Smooth muscle cell (in vitro differentiated cells): ENCODE data around the gene FAM89A. TPM values are rescaled to one million over a fixed set of nuclear protein-coding genes. Genes with fewer than 3 reads are reported as not detected.
"Not testable (repeated sequence)": the region's sequence is repeated elsewhere in the genome, so short reads cannot be mapped to it uniquely, and the experiment has no call there.

Source experiments
- DNase-seq: peaks from one replicate; lab custom pipeline; 2025; ENCODE audit not compliant: unreplicated experiment; lab: John Stamatoyannopoulos, UW
- H2AFZ ChIP-seq: fragments of 200-600 bp; sonication (generic); 2 replicates; pipeline ENCODE4 v1.6.0; 2016; ENCODE audit warnings: antibody characterized with exemption, low read depth, mild to moderate bottlenecking
- H3F3A ChIP-seq: fragments of 200-600 bp; sonication (generic); 2 replicates; pipeline ENCODE4 v1.6.0; 2017; ENCODE audit warnings: antibody characterized with exemption, low read depth
- H3K27ac ChIP-seq: fragments of 200-600 bp; sonication (generic); 2 replicates; pipeline ENCODE4 v1.5.1; 2016; ENCODE audit warnings: low read depth, mild to moderate bottlenecking
- H3K27me3 ChIP-seq: fragments of 200-600 bp; sonication (generic); 2 replicates; pipeline ENCODE4 v1.6.1; 2016; ENCODE audit warnings: low read depth, mild to moderate bottlenecking
- H3K36me3 ChIP-seq: fragments of 200-600 bp; sonication (generic); 2 replicates; pipeline ENCODE4 v1.5.1; 2016; ENCODE audit warnings: low read depth
- H3K4me1 ChIP-seq: fragments of 200-600 bp; sonication (generic); 2 replicates; pipeline ENCODE4 v1.5.1; 2016; ENCODE audit warnings: low read depth
- H3K4me2 ChIP-seq: fragments of 200-600 bp; sonication (generic); 2 replicates; pipeline ENCODE4 v1.6.0; 2016; ENCODE audit warnings: mild to moderate bottlenecking
- H3K4me3 ChIP-seq: fragments of 200-600 bp; sonication (generic); 2 replicates; pipeline ENCODE4 v1.5.1; 2016; ENCODE audit warnings: mild to moderate bottlenecking
- H3K79me2 ChIP-seq: fragments of 200-600 bp; sonication (generic); 2 replicates; pipeline ENCODE4 v1.6.0; 2016; ENCODE audit warnings: low read depth, mild to moderate bottlenecking
- H3K9ac ChIP-seq: fragments of 200-600 bp; sonication (generic); 2 replicates; pipeline ENCODE4 v1.6.0; 2016; ENCODE audit warnings: low read depth
- H3K9me3 ChIP-seq: fragments of 200-600 bp; sonication (generic); replicated peaks from 2 replicates; pipeline ENCODE4 v1.5.1; 2016; ENCODE audit warnings: low read depth
- H4K20me1 ChIP-seq: fragments of 200-600 bp; sonication (generic); 2 replicates; pipeline ENCODE4 v1.6.0; 2016; ENCODE audit warnings: low read depth
- CTCF ChIP-seq: fragments of 200-600 bp; sonication (generic); IDR thresholded peaks from 2 replicates; pipeline ENCODE4 v1.5.1; 2017; ENCODE audit warnings: borderline replicate concordance, mild to moderate bottlenecking, antibody characterized with exemption; ENCODE audit not compliant: insufficient read depth, poor library complexity, severe bottlenecking
- WGBS: methylation state at CpG from one replicate; pipeline ENCODE4 v1.1.7; 2016; ENCODE audit warnings: low lambda C conversion rate; 5-methylcytosine and 5-hydroxymethylcytosine counted together
- polyA plus RNA-seq: library from polyadenylated mRNA; unstranded; fragments of >200 nt; fragmentation: Nextera tagmentation; extraction: Ambion mirVana; gene quantifications from 2 replicates; pipeline ENCODE4 v1.2.1, GENCODE V29; 2016
- total RNA-seq: library from RNA; depleted of rRNA; stranded (reverse); fragments of >200 nt; gene quantifications from 2 replicates; pipeline ENCODE4 v1.2.3, GENCODE V29; 2014

FAM89A gene
- total and polyA plus RNA-seq, 2 experiments from 2014 or later: 34.9 to 45.3 TPM

GRCh38 chr1:231057410-231057809, 17.4 kb upstream of the FAM89A start:
- H3K9me3 ChIP-seq: no peaks in the 10 kb centered on the region
- no peaks in the 10 kb centered on the region for H3K27me3 ChIP-seq
- H3K4me2 ChIP-seq: no peak overlapping the region
- H3F3A ChIP-seq: no peaks in the 10 kb centered on the region
- H3K79me2 ChIP-seq: no peaks in the 10 kb centered on the region
- no peak overlapping the region for H3K4me3 ChIP-seq
- no peak overlapping the region for H3K9ac ChIP-seq
- DNase-seq: no peak
- no peak overlapping the region for H3K27ac ChIP-seq
- no peak for TF ChIP-seq CTCF
- no peaks in the 10 kb centered on the region for H4K20me1 ChIP-seq
- 89% methylated on average over 3 of the region's 3 CpGs for WGBS
- no peak overlapping the region for H2AFZ ChIP-seq
- H3K36me3 ChIP-seq: no peaks in the 10 kb centered on the region
- no peaks in the 10 kb centered on the region for H3K4me1 ChIP-seq

- H3F3A ChIP-seq: no peaks in the 10 kb centered on the region
- H3K27me3 ChIP-seq: no peaks in the 10 kb centered on the region
- H3K27ac ChIP-seq: no peak overlapping the region
- H3K79me2 ChIP-seq: no peaks in the 10 kb centered on the region
- no peak for DNase-seq
- TF ChIP-seq CTCF: no peak
- H3K9ac ChIP-seq: no peak overlapping the region
- H3K36me3 ChIP-seq: no peaks in the 10 kb centered on the region
- no peaks in the 10 kb centered on the region for H3K9me3 ChIP-seq
- no peaks in the 10 kb centered on the region for H4K20me1 ChIP-seq
- H2AFZ ChIP-seq: no peak overlapping the region
- no peak overlapping the region for H3K4me3 ChIP-seq
- no peak overlapping the region for H3K4me2 ChIP-seq
- no peaks in the 10 kb centered on the region for H3K4me1 ChIP-seq
These were observed 15.2 kb upstream of the FAM89A start for GRCh38 chr1:231055271-231055670.

GRCh38 chr1:231053493-231054162, 13.6 kb upstream of the FAM89A start:
- Histone ChIP-seq H2AFZ (peak overlapping the region; percentile 41), H3K4me2 (peak overlapping the region; percentile 52), H3K27me3 (peaks cover 5% of the 10 kb centered on the region), H3K4me1 (no peaks in the 10 kb centered on the region), H3K36me3 (no peaks in the 10 kb centered on the region), H3K27ac (no peak overlapping the region), H3F3A (no peaks in the 10 kb centered on the region), H3K79me2 (no peaks in the 10 kb centered on the region), H3K9ac (no peak overlapping the region), H3K4me3 (peak overlapping the region; percentile 16), H4K20me1 (no peaks in the 10 kb centered on the region), H3K9me3 (no peaks in the 10 kb centered on the region)
- no peak for TF ChIP-seq CTCF
- no peak for DNase-seq
- WGBS: 51% methylated on average over 7 of the region's 7 CpGs

GRCh38 chr1:231052777-231053176, 12.7 kb upstream of the FAM89A start:
- Histone ChIP-seq H4K20me1 (no peaks in the 10 kb centered on the region), H3K79me2 (no peaks in the 10 kb centered on the region), H3K9ac (no peak overlapping the region), H3K36me3 (no peaks in the 10 kb centered on the region), H3F3A (no peaks in the 10 kb centered on the region), H2AFZ (no peak overlapping the region), H3K4me2 (no peak overlapping the region), H3K4me1 (no peaks in the 10 kb centered on the region), H3K27me3 (peaks cover 13% of the 10 kb centered on the region), H3K9me3 (no peaks in the 10 kb centered on the region), H3K4me3 (no peak overlapping the region), H3K27ac (no peak overlapping the region)
- 94% methylated on average over 8 of the region's 8 CpGs for WGBS
- DNase-seq: no peak
- TF ChIP-seq CTCF: no peak

- not testable (repeated sequence) for H3K79me2 ChIP-seq, H4K20me1 ChIP-seq, H3F3A ChIP-seq, H3K36me3 ChIP-seq, H3K27ac ChIP-seq, H3K4me3 ChIP-seq, H3K4me1 ChIP-seq, H2AFZ ChIP-seq, H3K9ac ChIP-seq, H3K4me2 ChIP-seq, H3K9me3 ChIP-seq, DNase-seq
- peaks cover 26% of the 10 kb centered on the region for H3K27me3 ChIP-seq
- 86% methylated on average over 9 of the region's 9 CpGs for WGBS
These were observed 10.9 kb upstream of the FAM89A start for GRCh38 chr1:231050932-231051331.
